Activated CD4-positive, alpha-beta T cell treated with anti-CD3 and anti-CD28 coated beads, Interleukin-2, amount 50 U/mL, for 24 hours (primary cell): ENCODE measurements around the gene ST3GAL5.

Experiments used
- DNase-seq, 2 donors: peaks; one replicate each; pipeline ENCODE4 v3.0.0-alpha.2; 2020; ENCODE audit warnings: low read depth in 1 of 2, low spot score in 1 of 2

ST3GAL5 gene

GRCh38 chr2:85917887-85918795 is 29.4 kb upstream of the ST3GAL5 start:
- no peak for DNase-seq

- DNase-seq: no peak
Measured at GRCh38 chr2:85915606-85916303, 27.0 kb upstream of the ST3GAL5 start.

GRCh38 chr2:85914922-85915321 is 26.1 kb upstream of the ST3GAL5 start:
- no peak for DNase-seq

DNA sequence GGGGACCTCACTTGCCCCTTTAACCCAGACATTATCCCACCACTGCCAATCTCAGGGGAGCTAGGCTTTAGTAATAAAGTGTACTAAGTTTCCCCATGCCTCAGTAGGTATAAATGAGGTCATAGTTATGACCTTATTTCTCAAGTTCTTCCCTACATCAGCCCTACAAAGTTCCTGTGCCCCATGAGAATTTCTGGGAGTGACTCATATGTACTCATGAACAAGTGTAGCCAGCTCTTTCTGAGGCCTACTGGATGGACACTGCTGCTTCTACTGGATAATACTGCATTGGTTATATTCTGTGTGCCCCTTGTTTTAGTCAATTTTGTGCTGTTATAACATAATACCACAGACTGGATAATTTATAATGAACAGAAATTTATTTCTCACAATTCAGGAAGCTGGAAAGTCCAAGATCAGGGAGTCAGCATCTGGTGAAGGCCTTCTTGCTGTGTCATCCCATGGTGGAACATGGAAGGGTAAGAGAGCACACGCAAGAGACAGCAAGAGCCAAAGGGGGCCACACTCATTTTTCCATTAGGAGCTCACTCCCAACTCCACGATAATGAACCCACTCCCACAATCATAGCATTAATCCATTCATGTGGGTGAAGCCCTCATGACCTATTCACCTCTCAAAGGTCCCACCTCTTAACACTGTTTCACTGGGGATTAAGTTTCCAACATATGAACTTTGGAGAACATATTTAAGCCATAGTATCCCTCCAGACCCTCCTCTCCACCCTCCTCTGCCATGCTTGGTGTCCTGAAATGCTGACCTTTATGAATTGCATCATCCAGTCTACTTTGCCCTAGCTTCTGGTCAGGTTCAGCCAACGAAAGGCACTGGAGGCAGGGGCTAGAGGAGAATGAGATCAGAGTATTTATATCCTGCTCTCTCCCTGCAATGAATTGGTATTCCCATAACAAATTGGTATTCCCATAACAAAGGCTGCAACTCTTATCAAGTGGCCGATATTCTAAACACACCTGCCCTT is 25.4 kb upstream of the ST3GAL5 start:
- no peak for DNase-seq

DNA sequence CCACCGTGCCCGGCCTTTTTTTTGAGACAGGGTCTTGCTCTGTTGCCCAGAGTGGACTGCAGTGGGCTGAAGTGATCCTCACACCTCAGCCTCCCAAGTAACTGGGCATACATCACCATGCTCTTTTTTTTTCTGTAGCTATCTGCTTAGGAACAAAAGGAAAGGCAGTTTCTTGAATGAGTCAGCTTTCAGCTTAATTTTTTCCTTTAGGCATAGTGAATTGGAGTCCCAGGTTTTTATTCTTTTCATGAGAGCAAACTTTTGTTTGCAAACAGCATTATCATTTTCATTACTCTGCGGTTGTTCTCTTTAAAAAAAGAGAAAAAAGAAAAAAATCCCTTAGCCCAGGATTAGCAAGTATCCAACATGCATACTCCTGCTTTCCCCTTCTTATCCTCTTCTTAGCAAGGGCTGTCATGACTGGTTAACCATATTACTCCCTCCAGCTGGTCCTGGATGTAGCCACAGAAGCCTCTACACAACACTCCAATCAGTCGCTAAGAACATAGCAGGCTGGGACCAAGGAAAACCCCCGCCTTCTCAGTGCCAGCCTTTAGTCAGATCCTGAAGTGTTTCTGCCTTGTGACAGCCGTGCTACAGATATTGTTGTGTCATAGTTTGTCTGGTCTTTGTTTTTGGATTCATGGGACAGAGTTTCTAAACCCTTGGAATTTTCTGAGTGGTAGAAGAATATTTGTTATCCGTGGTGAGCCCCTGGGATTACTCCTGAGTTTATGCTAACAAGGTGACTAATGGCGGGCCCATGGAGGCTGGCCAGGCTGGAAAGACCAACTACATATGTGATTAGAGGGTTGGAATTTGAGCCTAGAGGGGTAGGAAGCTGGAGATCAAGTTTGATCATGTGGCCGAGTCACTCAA is 23.3 kb upstream of the ST3GAL5 start:
- DNase-seq: no peak

GRCh38 chr2:85911097-85911496 is 22.3 kb upstream of the ST3GAL5 start:
- DNase-seq: no peak

DNA sequence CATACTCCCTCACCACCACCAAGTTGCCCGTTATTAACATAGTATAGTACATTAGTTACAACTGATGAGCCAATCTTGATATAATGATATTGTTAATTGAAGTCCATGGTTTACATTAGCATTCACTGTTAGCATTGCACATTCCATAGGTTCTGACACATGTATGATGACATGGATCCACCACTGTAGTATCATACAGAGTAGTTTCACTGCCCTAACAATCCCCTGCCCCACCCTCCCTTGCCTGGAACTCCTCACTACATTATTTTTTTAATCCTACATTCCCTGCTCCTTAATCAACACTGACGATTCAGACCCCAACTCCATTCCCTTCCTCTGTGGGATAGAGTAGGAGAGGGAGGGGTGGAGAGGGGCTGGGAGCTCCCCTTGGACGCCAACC is 20.2 kb upstream of the ST3GAL5 start:
- DNase-seq: no peak

GRCh38 chr2:85908506-85908905 is 19.7 kb upstream of the ST3GAL5 start:
- no peak for DNase-seq

GRCh38 chr2:85907671-85908157 is 18.9 kb upstream of the ST3GAL5 start:
- no peak for DNase-seq

DNA sequence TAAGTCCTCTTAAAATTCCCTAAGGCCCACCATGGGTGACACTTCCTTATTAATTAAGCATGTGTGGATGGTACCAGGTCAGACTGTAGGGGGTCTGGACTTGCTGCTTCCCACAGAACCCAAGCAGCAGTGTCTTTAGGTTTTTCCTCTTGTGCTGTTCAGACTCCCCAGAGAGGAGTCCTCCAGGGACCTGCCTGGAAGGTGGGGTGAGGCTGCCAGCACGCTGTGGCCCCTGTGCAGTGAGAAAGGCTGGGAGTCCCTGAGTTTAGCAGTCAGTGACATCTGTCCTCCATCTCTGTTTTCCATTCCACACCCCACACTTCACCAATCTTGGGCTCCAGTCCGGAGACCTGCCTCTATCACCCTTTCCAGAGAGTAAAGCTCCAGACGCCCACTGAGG is 18.0 kb upstream of the ST3GAL5 start:
- no peak for DNase-seq

DNA sequence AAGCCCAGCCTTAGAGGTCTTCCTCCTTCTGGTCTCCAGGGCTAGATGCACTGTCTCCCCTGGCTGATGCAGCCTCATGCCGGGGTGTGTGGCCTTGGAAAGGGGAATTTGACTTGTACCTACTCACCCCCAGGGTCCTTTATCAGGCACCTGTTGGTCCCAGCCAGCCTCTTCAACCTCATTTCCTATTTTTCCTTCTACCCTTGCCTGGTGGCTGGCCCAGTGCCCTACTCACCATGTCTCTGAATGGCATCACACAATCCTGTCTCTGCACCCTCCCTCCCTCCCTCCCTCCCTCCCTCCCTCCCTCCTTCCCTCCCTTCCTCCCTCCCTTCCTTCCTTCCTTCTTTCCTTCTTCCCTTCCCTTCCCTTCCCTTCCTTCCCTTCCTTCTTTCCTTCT is 17.1 kb upstream of the ST3GAL5 start:
- no peak for DNase-seq

DNA sequence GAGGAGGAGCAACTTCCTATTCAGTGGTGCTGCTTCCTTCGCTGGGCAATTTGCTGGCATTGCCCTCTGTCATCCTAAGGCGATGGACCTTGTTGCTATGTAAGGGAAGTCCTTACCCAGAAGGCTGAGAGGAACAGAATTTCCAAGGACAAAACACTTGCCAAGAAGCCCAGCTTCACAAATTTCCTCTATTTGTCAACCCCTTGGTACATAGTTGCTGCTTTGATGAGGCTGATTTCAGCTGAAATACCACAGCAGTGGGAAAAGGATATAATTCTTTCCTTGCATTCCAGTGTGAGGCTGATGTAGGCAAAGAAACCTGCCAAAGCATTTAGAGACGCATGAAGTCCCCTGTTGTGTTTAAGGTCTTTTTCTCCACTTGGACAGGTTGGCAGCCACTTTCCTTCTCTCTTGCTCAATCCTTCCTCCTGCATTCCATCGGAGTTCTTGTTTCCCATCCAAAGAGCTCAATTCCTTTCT is 16.4 kb upstream of the ST3GAL5 start:
- DNase-seq: no peak

GRCh38 chr2:85903849-85904248 is 15.1 kb upstream of the ST3GAL5 start:
- DNase-seq: no peak

- DNase-seq: no peak
Measured at GRCh38 chr2:85902496-85902895, 13.7 kb upstream of the ST3GAL5 start.

- no peak for DNase-seq
Measured at GRCh38 chr2:85901155-85901554, 12.4 kb upstream of the ST3GAL5 start.

GRCh38 chr2:85900366-85900765 is 11.6 kb upstream of the ST3GAL5 start:
- no peak for DNase-seq

- DNase-seq: no peak
Measured at GRCh38 chr2:85899849-85900248, 11.1 kb upstream of the ST3GAL5 start.

DNA sequence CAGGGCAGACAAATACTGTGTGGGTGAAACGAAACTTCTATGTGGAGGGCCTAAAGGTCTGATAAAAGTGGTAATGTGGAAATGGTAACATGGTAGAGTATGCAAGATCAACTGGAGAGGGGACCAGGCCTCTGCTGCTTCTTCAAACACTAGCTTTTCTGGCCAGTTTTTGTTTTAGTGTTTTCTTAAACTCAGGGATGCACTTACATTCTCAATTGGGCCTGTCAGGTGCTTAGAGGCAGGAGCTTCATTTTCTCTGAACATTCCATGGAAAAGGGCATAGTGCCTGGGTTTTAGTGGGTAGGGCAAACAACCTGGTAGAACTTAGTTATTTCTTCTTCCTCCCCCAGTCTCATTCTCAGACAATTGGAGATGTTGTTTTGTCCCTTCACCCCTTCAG is 10.5 kb upstream of the ST3GAL5 start:
- DNase-seq: no peak

GRCh38 chr2:85898881-85899280 is 10.1 kb upstream of the ST3GAL5 start:
- no peak for DNase-seq
